Muscle layer of duodenum (tissue), 2 donors: ENCODE measurements around the gene CMTM7.

Experiments used
- H3K27ac ChIP-seq: one replicate; pipeline ENCODE4 v1.7.0; 2013; ENCODE audit warnings: mild to moderate bottlenecking, low read length
- H3K27me3 ChIP-seq: one replicate; pipeline ENCODE4 v1.7.0; 2013; ENCODE audit warnings: low read depth, mild to moderate bottlenecking, control low read depth, low read length
- H3K36me3 ChIP-seq, 2 donors: one replicate each; pipeline ENCODE4 v1.7.0; 2013; ENCODE audit warnings: low read length in 2 of 2, control low read depth in 1 of 2, mild to moderate bottlenecking in 1 of 2; ENCODE audit not compliant: insufficient read depth in 2 of 2, control insufficient read depth in 1 of 2
- H3K4me1 ChIP-seq, 2 donors: one replicate each; pipeline ENCODE4 v1.7.0; 2013; ENCODE audit warnings: low read length in 2 of 2, mild to moderate bottlenecking in 2 of 2, control low read depth in 1 of 2, moderate library complexity in 1 of 2; ENCODE audit not compliant: insufficient read depth in 2 of 2, control insufficient read depth in 1 of 2
- H3K4me3 ChIP-seq, 2 donors: one replicate each; pipeline ENCODE4 v1.7.0; 2013; ENCODE audit warnings: low read length in 2 of 2, low read depth in 1 of 2, mild to moderate bottlenecking in 1 of 2
- H3K9me3 ChIP-seq, 2 donors: one replicate each; pipeline ENCODE4 v1.7.0; 2013; ENCODE audit warnings: low read length in 2 of 2, control low read depth in 1 of 2, mild to moderate bottlenecking in 1 of 2; ENCODE audit not compliant: control insufficient read depth in 1 of 2
- donor health status: healthy.

CMTM7 gene

DNA sequence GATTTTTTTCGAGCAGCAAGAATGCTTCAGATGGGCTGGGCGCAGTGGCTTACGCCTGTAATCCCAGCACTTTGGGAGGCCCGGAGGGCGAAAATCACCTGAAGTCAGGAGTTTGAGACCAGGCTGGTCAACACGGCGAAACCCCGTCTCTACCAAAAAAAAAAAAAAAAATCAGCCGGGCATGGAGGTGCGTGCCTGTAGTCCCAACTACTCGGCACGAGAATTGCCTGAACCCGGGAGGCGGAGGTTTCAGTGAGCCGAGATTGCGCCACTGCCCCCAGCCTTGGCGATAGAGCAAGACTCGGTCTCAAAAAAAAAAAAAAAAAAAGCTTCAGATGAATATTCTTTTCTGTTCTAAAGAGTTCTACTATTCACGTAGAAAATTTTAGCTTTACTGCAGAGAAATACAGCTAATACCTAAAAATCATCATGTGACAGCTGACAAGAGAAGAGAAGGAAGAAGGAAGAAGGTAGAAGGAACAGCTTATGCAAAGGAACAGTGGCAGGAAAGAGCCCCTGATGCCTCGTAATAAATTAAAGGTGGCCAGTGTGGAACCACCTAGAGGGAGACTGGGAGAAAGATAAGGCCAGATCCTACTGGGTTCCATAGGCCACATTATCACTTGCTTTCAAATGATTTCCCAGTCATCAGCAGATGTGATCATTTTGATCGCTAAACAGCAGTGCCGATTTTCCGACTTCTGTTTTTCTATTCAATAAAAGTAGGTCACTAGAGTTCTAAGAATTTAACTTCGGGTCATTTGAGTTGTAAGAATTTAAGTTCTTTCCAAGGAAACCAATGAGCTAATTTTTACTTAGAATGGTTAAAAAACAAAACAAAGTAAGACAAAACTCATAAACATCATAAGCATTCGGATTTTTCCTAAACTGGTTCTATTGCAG is 109.5 kb downstream of the CMTM7 start:
- Histone ChIP-seq H3K9me3 (no peaks in the 10 kb centered on the region), H3K4me1 (peaks cover 0 to 16% of the 10 kb centered on the region in 2 donors), H3K27me3 (no peaks in the 10 kb centered on the region), H3K27ac (peak overlapping the region; percentile 90), H3K4me3 (peak overlapping the region; percentile 87 to 95), H3K36me3 (peaks cover 4 to 5% of the 10 kb centered on the region in 2 donors)

DNA sequence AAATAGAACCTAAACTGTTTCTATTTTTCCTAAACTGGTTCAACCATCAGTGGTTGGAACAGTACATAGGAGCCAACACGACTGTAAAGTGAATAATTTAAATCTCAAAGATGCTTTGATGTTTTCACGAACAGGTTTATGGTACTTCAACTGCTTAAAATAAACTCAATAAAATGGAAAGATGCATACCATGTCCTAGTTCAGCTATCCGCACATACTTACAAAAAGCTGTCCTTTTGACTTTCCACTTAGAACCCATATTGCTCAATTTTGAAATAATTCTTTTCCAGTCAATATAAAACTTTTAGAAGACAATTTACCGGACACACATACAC is 110.1 kb downstream of the CMTM7 start:
- Histone ChIP-seq H3K27ac (peak overlapping the region; percentile 90), H3K36me3 (peaks cover 4 to 5% of the 10 kb centered on the region in 2 donors), H3K9me3 (no peaks in the 10 kb centered on the region), H3K4me3 (peak overlapping the region; percentile 87 to 95), H3K27me3 (no peaks in the 10 kb centered on the region), H3K4me1 (peaks cover 0 to 16% of the 10 kb centered on the region in 2 donors)

DNA sequence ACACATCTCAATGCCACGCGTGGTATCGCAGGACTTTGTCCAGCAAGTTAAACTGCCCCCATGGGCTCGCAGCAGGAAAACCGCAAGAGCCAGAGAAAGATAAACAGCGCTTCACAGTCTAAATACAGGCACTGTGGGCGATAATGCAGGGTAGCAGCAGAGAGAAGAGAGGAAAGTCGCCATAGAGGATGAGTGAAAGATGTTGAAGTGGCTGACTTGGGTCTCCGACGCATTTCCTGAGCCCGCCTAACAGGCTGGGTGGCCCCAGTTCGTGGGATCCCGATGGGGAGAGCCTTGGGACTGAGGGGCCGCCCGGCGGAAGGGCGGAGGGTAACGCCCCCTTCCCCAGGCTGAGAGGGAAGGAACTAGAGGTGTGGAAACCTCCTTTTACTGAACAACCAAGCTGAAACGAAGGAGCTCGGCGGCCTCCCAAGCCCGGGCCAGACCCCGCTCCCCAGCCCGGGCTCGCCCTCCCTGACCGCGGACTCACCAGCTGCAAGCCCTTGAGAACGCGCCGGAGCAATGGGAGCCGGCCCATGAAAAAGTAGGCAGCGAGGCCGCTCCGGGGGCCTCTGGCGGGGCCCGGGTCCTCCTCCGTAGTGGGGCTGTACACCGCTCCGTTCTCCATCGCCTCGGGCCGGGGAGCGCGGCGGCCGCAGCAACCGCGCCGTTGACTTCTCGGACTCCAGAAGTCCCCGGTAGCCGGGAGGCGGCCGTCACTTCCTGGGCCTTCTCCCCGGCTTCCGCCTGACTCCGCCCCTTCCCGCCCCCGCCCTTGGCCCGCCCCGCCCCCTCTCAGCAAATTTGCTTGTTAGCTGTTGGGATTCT is 110.7 kb downstream of the CMTM7 start, which contains the start of gene CMTM6:
Gene CMTM6 (minus strand): TSS at position 735 of the 828 bp plus-strand sequence. CDS start 107 bp downstream, at position 628.
- peak within 1 kb of the TSS; percentile 90 for H3K27ac ChIP-seq
- H3K9me3 ChIP-seq: no peaks in the 10 kb centered on the region
- H3K27me3 ChIP-seq: no peaks in the 10 kb centered on the region
- peaks cover 4 to 5% of the 10 kb centered on the region in 2 donors for H3K36me3 ChIP-seq
- peaks cover 0 to 16% of the 10 kb centered on the region in 2 donors for H3K4me1 ChIP-seq
- peak within 1 kb of the TSS; percentile 87 to 95 for H3K4me3 ChIP-seq

DNA sequence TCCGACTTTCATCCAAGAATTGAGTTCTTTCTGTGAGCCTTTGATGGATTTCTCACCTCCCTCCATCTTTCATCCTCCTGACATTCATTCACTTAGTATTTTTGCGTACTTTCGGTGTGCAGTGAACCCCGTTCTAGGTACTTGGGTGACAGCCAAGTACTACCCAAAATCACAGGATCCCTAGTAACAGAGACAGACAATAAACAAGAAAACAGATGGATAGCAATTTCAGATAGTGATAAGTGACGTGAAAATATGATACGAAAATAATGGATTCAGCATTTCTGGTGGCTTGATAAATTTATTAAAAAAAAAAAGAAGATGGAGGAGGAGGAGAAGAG is 111.3 kb downstream of the CMTM7 start:
- Histone ChIP-seq H3K27ac (peak overlapping the region; percentile 90), H3K36me3 (peaks cover 4 to 5% of the 10 kb centered on the region in 2 donors), H3K9me3 (no peaks in the 10 kb centered on the region), H3K27me3 (no peaks in the 10 kb centered on the region), H3K4me1 (peaks cover 0 to 16% of the 10 kb centered on the region in 2 donors), H3K4me3 (peak overlapping the region; percentile 87 to 95)
